Gastrocnemius medialis (tissue), 4 donors: Measurements from ENCODE around the gene ZSCAN18.

Experiments used
- POLR2A ChIP-seq, 2 donors: fragments of 450-650 bp; IDR thresholded peaks; one replicate each; pipeline ENCODE4 v1.6.1; 2017; ENCODE audit warnings: antibody characterized with exemption in 2 of 2, mild to moderate bottlenecking in 2 of 2, moderate library complexity in 2 of 2
- TF ChIP-seq, protein P1 (sequence below), 5 experiments: fragments of 450-650 bp in 3 of 5; fragments of 200-600 bp in 2 of 5; sonication (generic) in 2 of 5; IDR thresholded peaks in 4 of 5; conservative IDR thresholded peaks in 1 of 5; 1 replicate in 4 of 5; 2 replicates in 1 of 5; pipeline ENCODE4 v1.5.1; 2016 to 2019; ENCODE audit warnings: antibody characterized with exemption in 5 of 5, mild to moderate bottlenecking in 3 of 5, moderate library complexity in 3 of 5

DNA sequence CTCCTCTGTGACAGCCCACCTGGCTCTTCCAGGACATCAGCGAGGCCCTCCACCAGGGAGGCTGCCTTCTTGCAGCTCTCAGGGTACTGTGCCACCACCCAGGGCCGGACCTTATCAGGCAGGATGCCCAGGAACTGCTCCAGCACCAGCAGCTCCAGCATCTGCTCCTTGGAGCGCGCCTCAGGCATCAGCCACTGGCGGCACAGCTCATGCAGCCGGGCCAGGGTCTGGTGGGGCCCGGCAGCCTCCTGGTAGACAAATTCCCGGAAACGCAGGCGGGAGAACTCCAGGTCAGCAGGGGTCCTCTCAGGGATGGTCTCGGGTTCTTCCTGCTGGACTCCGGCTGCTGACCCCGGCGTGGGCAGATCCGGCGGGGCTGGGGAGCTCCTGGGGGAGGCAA lies 8.2 kb downstream of the ZSCAN18 start:
- TF ChIP-seq, protein P1, sequence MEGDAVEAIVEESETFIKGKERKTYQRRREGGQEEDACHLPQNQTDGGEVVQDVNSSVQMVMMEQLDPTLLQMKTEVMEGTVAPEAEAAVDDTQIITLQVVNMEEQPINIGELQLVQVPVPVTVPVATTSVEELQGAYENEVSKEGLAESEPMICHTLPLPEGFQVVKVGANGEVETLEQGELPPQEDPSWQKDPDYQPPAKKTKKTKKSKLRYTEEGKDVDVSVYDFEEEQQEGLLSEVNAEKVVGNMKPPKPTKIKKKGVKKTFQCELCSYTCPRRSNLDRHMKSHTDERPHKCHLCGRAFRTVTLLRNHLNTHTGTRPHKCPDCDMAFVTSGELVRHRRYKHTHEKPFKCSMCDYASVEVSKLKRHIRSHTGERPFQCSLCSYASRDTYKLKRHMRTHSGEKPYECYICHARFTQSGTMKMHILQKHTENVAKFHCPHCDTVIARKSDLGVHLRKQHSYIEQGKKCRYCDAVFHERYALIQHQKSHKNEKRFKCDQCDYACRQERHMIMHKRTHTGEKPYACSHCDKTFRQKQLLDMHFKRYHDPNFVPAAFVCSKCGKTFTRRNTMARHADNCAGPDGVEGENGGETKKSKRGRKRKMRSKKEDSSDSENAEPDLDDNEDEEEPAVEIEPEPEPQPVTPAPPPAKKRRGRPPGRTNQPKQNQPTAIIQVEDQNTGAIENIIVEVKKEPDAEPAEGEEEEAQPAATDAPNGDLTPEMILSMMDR (IDR thresholded peaks at IDR 0.05 in 4 of 5, conservative IDR thresholded peaks at IDR 0.05 in 1 of 5) = no peak
- TF ChIP-seq POLR2A (IDR thresholded peaks at IDR 0.05) = no peak
